Stromal cell of bone marrow (primary cell): ENCODE data around the gene WASF1.
A peak's percentile ranks its signal among the peaks of the same experiment; 100 is the strongest.
"Not testable (repeated sequence)": the region's sequence is repeated elsewhere in the genome, so short reads cannot be mapped to it uniquely, and the experiment has no call there.

Source experiments
- DNase-seq: peaks from one replicate; pipeline ENCODE4 v3.0.0-alpha.2; 2012; ENCODE audit warnings: low read depth

WASF1 gene

DNA sequence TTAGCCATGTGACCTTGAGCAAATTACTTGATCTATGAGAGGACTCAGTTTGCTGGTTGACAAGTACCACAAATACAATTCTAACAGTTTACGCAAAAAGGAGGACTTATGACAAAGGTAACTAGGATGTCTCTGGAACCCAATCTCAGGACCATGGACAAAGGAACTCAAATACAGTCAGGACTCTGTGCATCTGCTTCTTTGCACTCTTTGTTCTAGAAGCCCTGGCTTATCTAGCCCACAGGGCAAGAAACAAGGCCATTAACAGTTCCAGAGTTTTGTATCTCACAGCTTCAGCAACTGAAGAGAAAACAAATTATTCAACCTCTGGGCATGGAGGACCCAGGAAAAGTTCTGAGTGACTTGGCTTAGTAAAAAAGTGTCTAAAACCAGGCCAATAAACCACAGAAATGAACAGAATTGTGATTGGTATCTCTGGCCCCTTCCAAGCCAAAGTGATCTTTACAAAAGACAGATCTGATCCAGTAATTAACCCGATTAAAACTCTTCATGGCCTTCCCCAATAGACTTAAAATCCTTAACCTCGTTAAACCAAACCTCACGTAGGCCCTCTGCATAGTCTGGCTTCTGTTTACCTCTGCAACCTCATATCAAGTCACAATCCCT is 5.9 kb downstream of the WASF1 start:
- DNase-seq = no peak

DNA sequence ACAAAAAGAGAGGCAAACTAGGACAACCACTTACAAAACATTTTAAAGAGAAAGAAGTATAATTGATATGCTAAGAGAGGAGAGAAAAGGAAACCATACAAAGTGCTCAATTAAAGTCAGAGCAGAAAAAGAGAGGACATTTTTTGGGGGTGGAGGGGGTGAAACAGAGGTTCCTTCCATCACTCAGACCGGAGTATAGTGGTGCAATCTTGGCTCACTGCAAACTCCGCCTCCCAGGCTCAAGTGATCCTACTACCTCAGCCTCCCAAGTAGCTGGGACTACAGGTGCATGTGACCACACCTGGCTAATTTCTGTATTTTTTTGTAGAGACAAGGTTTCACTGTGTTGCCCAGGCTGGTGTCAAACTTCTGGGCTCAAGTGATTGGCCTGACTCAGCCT is 9.4 kb downstream of the WASF1 start:
- DNase-seq = no peak

DNA sequence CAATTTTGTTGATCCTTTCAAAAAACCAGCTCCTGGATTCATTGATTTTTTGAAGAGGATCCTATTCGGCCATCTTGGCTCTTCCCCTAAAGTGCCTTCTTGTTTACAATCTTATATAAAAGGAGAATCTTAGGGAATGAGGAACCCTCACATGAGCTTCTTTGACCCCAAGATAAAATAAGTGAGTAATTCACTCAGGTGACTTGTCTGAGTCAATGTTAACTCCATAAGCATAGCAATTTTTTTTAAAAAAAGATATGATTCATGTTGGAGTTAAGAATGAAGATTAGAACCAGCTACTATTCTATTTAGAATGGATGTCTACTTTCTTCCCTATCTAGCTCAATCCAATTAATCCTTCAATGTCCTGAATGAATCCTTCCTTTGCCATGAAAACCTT is 21.0 kb downstream of the WASF1 start:
- DNase-seq = no peak

- no peak for DNase-seq
Observed at GRCh38 chr6:110147870-110148269, 31.6 kb downstream of the WASF1 start.

- peak; percentile 19 for DNase-seq
Observed at GRCh38 chr6:110140650-110141049, 38.8 kb downstream of the WASF1 start.

GRCh38 chr6:110139052-110139451 is 40.4 kb downstream of the WASF1 start:
- no peak for DNase-seq

DNA sequence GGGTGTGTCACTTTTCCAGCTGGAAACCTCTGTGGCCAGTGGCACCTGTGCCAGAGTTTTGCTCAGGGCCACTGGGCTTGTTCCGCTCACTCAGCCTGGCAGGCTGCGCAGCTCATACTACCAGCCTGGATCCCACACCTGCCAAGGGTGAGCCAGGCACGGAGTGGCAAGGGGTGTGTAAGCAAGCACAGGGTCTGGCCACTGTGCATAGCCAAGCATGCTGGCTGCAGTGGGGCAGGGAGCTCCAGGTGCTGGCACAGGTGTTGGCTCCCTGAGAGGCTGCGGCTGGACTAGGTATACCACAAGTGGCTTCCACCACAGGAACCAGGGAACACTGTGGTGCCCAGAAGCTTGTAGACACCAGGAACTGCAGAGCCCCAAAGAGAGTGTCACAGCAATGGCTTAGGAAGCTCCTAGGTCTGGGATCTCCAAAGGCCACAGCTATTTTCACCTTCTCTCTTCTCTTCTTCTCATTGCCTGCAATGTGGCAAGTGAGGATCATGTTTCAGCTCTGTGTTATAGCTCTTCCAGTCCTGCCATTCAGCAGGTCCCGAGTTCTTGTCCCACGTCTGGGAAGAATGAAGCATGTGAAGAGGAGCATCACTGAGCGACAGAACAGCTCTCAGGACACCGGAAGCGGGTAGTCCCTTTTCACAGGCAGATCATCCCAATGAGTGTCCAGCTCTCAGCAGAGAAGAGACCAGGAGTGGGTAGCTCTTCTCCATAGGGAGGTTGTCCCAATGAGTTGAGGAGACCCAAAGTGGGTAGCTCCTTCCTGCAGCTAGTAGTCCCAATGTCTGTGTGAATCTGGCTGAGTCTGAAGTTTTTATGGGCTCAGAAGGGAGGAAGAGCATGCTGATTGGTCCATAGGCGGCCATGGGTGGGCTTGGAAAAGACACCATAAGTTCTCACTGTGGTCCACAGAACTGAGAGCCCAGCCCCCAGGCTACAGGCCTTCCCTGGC is 41.3 kb downstream of the WASF1 start:
- no peak for DNase-seq

- no peak for DNase-seq
Observed at GRCh38 chr6:110130362-110130761, 49.1 kb downstream of the WASF1 start.

- DNase-seq = no peak
Observed at GRCh38 chr6:110128418-110128817, 51.1 kb downstream of the WASF1 start.

- DNase-seq = no peak
Observed at GRCh38 chr6:110125361-110125760, 54.1 kb downstream of the WASF1 start.

GRCh38 chr6:110121655-110122054 is 57.8 kb downstream of the WASF1 start:
- not testable (repeated sequence) for DNase-seq

DNA sequence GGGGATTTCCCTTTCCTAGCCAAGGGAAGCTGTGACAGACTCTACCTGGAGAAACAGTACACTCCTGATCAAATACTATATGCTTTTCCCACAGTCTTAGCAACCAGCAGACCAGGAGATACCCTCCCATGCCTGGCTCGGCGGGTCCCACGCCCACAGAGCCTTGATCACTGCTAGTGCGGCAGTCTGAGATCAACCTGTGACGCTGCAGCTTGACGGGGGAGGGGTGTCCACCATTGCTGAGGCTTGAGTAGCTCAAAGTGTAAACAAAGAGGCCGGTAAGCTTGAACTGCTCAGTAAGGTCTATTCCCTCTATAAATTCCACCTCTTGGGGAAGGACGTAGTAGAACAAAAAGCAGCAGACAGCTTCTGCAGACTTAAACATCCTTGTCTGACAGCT is 63.2 kb downstream of the WASF1 start:
- DNase-seq = no peak

- DNase-seq = no peak
Observed at GRCh38 chr6:110114004-110114403, 65.5 kb downstream of the WASF1 start.

DNA sequence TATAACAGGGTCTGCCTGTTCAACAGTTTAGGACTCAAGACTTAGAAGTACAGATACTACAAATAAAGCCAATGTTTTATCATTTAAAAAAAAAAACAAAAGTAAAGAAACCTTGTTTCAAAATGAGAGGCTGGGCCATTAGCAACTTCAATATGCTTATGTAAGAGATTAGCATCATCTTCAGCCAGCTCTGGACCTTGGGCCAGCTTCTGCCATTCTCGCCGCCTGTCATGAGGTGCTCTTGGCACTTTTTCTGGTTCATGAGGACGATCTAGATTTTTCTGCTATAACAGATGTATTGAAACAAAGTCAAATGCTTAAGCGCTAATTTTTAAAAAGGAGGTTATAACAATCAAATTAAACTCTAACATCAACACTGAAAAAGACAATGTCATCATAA is 74.2 kb downstream of the WASF1 start:
- DNase-seq = no peak

DNA sequence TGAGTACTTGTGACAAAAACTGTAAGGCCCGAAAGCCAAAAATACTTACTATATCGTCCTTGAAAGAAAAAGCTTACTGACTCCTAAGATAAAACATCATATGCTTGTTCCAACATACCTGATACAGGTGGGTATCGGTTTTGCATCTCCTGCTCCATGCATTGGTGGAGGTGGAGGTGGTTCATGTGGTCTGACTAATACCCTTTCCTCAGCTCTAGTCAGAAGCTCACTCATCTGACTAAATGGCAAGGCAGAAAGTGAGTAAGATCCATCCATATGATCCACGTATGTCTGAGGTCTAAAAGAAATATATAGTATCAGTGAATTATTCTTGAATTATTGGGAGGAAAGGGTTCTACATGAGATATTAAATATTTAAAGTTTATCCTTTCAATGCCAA is 76.2 kb downstream of the WASF1 start:
- DNase-seq = no peak

DNA sequence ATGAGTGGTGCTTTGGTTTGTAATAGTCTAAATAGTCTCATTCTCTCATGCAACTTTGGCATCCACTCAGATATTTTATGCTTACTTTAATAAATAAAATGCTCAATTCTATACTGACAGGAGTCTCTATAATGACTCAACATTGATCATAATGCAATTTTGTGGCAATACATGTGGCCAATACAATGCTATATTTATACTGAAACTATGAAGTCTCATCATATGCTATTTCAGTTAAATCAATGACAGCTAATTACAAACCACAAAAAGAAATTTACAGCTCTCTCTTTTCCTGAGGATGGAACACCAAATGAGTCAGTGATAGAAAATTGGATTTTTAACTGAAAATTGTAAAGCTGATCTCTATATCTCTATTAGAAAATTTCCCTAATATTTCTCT is 77.1 kb downstream of the WASF1 start:
- no peak for DNase-seq

GRCh38 chr6:110101885-110102284 is 77.6 kb downstream of the WASF1 start:
- DNase-seq = no peak

GRCh38 chr6:110098511-110099116 is 80.9 kb downstream of the WASF1 start:
- no peak for DNase-seq

- no peak for DNase-seq
Observed at GRCh38 chr6:110097443-110097842, 82.0 kb downstream of the WASF1 start.

- DNase-seq = no peak
Observed at GRCh38 chr6:110095935-110096334, 83.5 kb downstream of the WASF1 start.

DNA sequence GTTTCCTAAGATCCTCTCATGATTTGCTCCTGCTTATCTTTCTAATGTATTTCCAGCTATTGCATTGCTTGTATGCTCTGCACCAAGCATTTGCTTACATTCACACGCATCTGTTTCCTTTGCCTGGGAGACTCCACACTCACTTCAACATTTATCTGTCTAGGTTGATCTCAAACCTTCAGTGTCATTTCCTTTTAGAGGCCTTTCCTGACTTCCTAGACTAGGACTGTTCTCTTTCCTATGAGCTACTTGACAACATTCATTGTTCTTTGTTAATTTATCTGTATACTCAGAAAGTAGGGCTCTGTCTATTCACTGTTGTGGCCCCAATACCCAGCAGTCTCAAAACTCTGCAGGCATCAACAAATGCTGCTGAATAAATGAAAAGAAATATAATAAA is 84.4 kb downstream of the WASF1 start:
- DNase-seq = no peak

DNA sequence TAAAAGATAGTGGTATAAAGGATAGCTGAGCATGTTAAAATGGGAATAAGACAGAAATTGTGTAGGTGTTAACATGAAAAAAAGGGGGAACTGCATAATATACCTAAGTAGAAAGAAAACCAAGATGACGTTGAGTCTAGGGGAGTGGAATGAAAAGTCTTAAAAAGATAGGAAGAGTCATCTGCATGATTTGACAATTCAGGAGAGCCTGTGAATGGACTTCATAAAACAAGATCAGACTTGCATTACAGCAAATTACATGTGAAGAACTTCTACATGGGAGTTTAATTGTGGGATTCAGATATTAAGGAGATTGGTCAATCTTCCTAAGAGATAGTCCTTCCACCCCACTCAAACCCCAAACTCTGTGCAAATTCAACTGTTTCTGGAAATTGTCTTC is 85.5 kb downstream of the WASF1 start:
- no peak for DNase-seq

- DNase-seq = no peak
Observed at GRCh38 chr6:110090876-110091275, 88.6 kb downstream of the WASF1 start.
